ENCODE results near the gene IMMP1L. TPM values are rescaled to one million over a fixed set of nuclear protein-coding genes. Genes with fewer than 3 reads are reported as not detected.

Gene IMMP1L
- total RNA-seq, 1 donor from 2014 or later: 20.9 TPM

DNA sequence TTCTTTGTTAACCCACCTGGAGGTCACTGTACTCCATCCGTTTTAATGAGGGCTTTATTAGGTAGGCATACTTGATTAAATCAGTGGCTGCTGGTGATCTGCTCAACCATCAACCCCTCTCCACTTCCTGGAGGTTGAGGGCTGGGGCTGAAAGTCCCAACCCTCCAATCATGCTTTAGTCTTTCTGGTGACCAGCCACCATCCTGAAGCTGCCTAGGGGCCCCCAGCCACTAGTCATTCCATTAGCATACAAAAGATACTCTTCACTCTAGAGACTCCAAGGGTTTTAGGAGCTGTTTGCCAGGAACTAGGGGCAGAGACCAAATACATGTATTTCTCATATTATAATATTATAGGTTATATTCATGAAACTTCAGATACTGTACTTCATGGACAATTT is 126.3 kb downstream of the IMMP1L start:
- DNase-seq: no peak

Other genes with a start within 250 kb of the IMMP1L start
- gene DCDC1, start 139.9 kb downstream of the IMMP1L start, total RNA-seq: 0.89 TPM
- gene DNAJC24, start 139.8 kb downstream of the IMMP1L start, total RNA-seq: 14.7 TPM
- gene ELP4, start 145 bp upstream of the IMMP1L start, total RNA-seq: 31.4 TPM

Measured in skin of body (tissue), 2 donors.